NOMO-1 treated with DMSO at 0.1 percent for 48 hours (cell line): Measurements from ENCODE around the gene DENND1A.

ENCODE experiments used
- DNase-seq: peaks from one replicate; lab custom pipeline; 2025; ENCODE audit not compliant: unreplicated experiment; lab: John Stamatoyannopoulos, UW

The DENND1A gene

GRCh38 chr9:123421801-123422455, 508.0 kb downstream of the DENND1A start:
- DNase-seq: no peak

- no peak for DNase-seq
Observed at GRCh38 chr9:123421186-123421585, 508.7 kb downstream of the DENND1A start.

DNA sequence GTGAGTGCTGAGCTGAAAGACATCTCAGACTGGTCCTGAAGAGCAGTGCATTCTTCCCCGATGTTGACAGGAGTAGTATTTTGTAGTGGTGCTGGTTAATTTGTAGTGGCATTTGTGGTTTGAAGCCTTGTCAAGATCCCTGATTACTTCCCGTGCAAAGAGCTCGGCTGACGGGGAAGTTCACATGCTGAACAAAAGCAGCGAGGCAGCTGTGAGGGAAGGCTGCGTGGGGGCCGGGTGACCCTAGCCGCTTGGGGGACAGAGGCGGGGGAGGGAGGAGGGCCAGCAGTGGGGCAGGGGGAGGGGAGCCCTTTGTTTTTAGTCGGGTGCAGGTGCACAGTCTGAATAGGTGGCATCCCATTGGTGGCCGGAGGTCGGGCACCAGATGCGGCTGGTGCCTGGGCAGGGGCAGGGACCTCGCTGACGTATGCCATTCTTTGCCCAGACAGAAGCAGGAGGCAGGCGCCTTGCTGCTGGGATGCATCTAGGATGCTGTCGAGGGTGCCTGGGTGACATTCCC, 509.3 kb downstream of the DENND1A start:
- no peak for DNase-seq

DNA sequence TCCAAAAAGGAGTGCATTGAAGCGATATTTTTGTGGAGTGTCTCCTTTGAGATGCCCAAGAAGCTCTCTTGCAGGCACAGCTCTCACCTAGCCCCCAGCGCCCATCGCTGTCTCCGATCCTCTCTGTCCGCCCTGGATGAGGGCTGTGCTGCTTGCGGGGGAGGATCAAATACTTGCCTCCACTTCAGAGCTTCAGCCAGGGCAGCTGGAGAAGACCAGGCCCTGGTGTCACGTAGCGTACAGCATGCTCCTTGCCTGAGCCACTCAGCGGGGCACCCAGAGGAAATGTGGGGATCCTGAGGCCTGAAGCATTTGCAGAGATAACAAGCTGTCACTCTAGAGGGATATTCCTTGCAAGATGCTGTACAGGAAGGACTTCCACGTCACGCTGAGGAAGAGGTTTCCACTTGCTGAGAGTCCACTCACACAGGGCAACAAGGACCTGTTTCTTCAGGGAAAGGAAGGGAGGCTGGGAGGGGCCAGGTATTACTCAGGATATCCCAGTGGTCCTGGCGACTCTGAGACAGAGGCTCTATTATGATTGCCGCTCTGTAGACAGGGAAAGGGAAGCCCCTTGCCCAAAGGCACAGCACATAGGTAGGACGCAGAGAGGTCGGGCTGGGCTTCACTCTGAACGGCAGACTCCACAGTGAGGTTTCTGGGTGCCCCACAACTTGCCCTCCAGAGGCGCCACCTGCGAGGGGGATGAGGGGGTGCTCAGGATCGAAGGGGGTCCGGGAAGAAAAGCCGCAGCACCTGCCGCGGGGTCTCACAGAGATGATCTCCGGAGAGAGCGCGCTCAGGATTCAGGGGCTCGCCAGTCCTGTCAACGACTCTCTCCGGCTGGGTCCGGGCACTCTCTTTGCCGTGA, 510.0 kb downstream of the DENND1A start:
- no peak for DNase-seq

DNA sequence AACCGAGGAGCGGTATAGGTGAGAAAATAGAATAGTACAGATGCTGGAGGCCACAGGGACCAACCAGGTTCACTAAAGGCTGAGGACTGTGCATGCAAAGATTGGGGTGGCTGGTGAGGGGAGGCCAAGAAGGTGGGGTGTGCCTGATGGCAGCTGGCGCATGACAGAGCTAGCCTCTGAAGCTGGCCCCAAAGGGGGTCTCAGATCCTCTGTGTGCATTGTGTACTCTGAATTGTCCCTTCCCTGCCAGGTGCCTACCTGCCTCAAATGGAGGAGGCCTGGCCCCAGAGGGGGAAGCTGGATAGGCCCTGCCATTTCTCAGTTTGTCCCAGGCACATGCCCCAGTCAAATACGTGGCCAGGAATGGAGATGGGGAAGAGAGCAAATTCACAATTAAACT, 510.8 kb downstream of the DENND1A start:
- no peak for DNase-seq

- no peak for DNase-seq
Observed at GRCh38 chr9:123418506-123418905, 511.4 kb downstream of the DENND1A start.

DNA sequence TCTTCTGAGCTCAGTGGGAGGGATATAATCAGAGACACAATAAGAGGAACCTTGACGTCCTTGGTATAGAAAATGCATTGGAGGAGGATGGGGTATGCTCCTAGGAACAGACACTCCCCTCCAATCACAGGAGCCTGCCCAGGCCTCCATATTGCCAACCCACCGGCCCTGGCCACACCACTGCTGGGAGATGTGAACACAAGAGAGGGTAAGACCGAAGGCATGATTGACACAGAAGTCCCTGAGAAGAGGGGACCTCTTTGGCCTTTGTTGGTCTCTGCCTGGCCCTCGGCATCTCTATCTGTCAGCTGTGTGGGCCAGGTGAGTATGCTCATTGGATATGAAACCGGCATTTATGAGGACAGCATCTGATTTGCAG, 511.9 kb downstream of the DENND1A start:
- DNase-seq: no peak

GRCh38 chr9:123417289-123418051, 512.5 kb downstream of the DENND1A start:
- DNase-seq: no peak

DNA sequence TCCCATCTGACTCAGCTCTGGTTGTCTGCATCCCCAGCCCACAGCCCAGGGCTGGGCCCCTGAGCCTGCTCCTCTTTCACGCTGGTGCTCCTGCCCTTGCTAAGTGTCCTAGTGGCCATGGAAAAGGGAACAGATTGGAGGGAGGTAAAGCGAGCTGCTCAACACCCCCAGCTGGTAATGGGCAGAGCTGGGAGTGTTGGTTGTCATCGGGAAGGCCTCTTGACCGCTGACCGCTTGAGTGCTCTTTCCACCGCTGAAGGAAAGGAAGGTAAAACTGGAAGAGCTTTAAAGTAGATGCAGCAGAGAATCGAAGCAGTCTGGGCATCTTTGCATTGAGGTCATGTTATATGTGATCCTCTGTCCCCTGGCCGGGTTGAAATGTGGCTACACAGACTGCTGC, 513.8 kb downstream of the DENND1A start:
- DNase-seq: no peak

GRCh38 chr9:123414936-123415930, 514.7 kb downstream of the DENND1A start:
- no peak for DNase-seq

GRCh38 chr9:123414204-123414603, 515.7 kb downstream of the DENND1A start:
- DNase-seq: no peak

DNA sequence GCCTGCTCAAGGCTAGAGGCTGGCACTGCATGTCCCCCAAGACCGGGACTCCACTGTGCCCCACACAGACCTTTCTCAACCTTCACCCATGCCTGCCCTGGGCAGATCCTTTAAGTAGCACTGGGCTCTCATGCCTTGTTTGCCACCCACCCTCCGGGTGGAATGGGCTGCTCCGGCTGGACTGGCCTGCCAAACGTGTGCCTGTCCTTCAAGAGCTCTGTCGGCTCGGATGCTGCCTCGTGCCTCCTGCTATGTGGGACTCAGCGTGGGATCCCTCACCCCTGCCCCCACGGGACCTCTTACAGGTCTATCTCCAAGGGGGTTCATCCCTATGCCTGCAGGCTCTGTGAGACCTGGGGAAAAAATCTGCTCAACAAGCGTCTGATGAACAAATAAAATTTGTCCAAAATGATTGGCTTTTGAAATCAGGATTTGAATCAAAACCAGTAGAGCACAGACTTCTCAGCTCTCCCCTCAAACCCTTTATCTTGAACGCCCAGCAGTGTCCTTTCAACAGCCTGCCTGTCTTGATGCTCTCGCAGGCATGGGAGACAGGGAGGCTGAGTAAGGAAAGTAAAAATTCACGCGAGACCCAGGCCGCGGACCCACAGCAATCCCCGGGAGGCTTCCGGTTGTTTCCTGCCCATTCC, 517.6 kb downstream of the DENND1A start:
- DNase-seq: no peak

GRCh38 chr9:123411636-123412035, 518.3 kb downstream of the DENND1A start:
- DNase-seq: no peak

- DNase-seq: no peak
Observed at GRCh38 chr9:123411191-123411590, 518.7 kb downstream of the DENND1A start.

DNA sequence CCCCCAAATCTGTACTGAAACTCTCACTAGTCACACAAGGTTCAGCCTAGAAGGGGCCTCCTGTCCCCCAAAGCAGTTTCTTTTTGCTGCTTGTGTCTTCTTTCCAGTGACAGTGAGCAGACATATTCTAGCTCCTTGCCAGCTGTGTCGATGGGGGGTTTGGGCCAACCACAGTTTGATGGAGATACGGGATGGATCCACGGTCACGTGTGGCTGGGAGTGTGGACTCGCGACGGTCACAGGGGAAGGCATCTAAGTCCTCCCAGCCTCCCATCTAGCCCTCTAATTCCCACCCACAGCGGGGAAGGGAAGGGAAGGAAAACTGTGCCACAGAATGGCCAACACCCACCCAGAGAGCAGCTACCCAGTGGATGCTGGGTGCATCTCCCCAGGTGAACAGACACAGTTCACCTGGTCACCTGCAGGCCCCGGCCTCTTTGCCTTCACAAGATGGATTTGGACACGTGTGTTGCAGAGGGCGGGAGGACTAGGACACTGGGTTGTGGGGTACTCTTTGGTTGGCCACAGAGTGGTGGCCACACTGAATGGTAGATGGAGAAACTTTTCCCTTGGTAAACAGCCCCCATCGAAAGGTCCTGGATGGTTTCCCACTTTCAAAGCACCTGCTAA, 519.5 kb downstream of the DENND1A start:
- DNase-seq: no peak

DNA sequence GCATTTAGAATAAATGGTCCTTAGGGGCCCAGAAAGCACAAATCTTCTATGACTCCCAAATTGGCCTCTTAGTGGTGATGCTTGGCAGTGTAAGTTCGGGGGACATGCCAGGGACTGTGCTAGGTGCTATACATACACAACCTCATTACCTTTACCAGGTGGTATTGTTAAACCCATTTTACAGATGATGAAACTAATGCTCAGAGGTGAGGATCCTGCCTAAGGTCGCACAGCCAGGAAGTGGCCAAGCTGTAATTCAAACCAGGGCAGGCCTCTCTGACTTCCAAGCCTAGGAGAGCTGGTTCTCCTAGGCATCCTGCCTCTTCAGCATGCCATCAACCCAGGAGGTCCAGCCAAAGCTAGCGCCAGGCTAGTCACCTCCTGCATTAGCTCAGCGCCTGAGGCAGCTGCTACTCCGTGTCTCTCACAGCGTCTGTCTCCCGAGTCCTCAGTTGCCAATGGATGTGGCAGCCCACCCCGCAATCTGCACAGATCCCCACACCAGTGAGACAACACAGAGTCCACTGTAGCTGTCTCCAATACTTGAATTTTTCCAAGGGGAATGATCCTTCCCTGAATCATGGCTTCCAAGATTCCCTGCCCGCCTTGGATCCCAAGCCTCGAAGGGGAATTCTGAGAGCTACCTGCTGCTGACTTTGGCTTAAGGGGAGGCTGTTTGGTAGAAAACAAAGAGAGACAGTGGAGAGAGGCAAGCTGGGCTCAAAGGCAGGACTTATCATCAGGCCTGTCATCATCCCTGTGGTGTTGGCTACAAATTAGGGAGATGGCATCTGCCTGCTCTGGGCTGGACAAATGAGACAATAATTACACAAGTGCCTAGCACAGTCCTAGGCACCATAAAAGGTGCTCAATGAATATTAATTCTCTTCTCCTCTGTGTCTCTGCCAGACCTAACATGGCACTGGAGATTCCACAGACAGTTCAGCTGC, 521.3 kb downstream of the DENND1A start:
- DNase-seq: no peak

DNA sequence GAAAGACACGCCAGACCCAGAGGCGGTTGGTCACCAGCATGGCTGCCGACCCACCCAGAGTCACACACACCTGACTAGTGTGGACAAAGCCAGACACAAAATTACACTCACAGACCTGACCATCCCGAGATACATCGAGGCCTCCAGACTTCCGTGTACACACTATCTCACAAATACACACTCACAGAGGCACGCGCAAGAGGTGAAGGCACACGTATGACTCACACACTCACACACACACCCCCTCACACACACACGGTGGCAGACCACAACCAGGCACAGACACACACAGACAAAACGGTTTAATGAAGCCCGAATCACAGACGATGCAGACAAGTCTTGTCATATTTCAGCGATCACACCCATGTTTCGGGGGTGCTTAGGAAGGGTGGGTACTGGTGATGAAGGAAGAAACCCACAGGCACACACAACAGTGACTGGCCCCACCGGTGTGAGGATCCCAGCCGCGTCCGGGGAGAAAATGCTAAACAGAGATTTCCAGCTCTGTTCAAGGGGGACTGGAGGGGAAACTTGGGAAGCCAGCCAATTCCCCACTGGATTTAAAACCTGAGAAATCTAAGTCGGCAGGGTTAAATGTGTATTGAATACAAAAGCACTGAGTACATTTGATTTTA, 522.6 kb downstream of the DENND1A start:
- DNase-seq: no peak

DNA sequence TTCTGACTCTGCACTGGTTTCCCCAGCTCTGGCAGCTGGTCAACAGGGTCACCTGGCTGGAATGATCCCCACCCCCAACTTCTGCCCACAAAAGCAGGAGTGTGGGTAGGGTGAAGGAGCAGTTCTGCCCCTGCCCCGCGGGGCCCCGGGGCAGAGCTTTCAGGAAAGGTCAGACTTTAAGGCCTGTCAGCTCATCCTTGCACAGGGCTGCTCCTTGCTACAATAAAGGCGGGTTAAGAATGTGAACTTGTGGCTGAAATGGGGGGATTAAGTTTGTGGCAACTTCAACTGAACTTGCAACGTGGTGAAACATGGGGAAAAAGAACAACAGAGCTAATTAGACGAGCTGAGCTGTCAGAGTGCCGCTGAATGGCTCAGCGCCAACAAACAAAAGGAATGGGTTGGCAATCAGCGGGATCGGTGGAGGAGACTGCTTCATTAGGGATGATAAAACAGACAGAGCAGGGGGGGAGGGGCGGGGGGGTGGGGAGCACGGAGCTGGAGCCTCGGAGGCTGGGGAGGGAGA, 523.2 kb downstream of the DENND1A start:
- DNase-seq: no peak
